HepG2 (cell line): ENCODE results near the gene AEBP1. TPM values are rescaled to one million over a fixed set of nuclear protein-coding genes. Genes with fewer than 3 reads are reported as not detected.

Experiments
- BHLHE40 ChIP-seq: IDR thresholded peaks from 2 replicates; pipeline ENCODE4 v1.6.1; 2011; ENCODE audit warnings: low read length, improper control_type of control experiment
- ERF ChIP-seq: IDR thresholded peaks from 2 replicates; pipeline ENCODE4 v1.6.1; 2018; ENCODE audit warnings: missing biosample characterization, missing genetic modification reagents
- FOXK2 ChIP-seq: fragments of 450-650 bp; IDR thresholded peaks from 2 replicates; pipeline ENCODE4 v1.6.1; 2016
- GABPB1 ChIP-seq: IDR thresholded peaks from 2 replicates; pipeline ENCODE4 v1.6.1; 2016; ENCODE audit warnings: mild to moderate bottlenecking, missing genetic modification reagents, moderate library complexity, missing compliant biosample characterization
- HNF4A ChIP-seq: sonication (generic); formaldehyde crosslinking; IDR thresholded peaks from 2 replicates; pipeline ENCODE4 v1.4.0; 2020; ENCODE audit warnings: missing genetic modification reagents
- JDP2 ChIP-seq: sonication (generic); formaldehyde crosslinking; IDR thresholded peaks from 2 replicates; pipeline ENCODE4 v1.8.1; 2022; ENCODE audit warnings: missing genetic modification reagents, borderline replicate concordance
- KLF12 ChIP-seq: sonication (generic); formaldehyde crosslinking; IDR thresholded peaks from 2 replicates; pipeline ENCODE4 v1.4.0; 2020; ENCODE audit warnings: missing genetic modification reagents, borderline replicate concordance
- LCORL ChIP-seq, 2 experiments: fragments of 450-650 bp in 1 of 2; sonication (generic) in 1 of 2; formaldehyde crosslinking in 1 of 2; IDR thresholded peaks; 2 replicates each; pipeline versions ENCODE4 v1.5.0 to v1.6.1; 2017 to 2020; ENCODE audit warnings: antibody characterized with exemption in 1 of 2, missing genetic modification reagents in 1 of 2
- MBD4 ChIP-seq: IDR thresholded peaks from 2 replicates; pipeline ENCODE4 v1.6.1; 2012; ENCODE audit warnings: low read length, inconsistent platforms, borderline replicate concordance
- PAWR ChIP-seq: sonication (generic); formaldehyde crosslinking; IDR thresholded peaks from 2 replicates; pipeline ENCODE4 v1.4.0; 2020; ENCODE audit warnings: missing genetic modification reagents, mild to moderate bottlenecking, borderline replicate concordance
- POLR2G ChIP-seq: fragments of 200-400 bp; formaldehyde crosslinking; IDR thresholded peaks from 2 replicates; pipeline ENCODE4 v1.6.1; 2018; ENCODE audit warnings: mild to moderate bottlenecking, low read depth, low read length, moderate library complexity
- SAP130 ChIP-seq: IDR thresholded peaks from 2 replicates; pipeline ENCODE4 v1.6.1; 2016; ENCODE audit warnings: low read depth
- SNAI1 ChIP-seq: sonication (generic); formaldehyde crosslinking; IDR thresholded peaks from 2 replicates; pipeline ENCODE4 v1.5.0; 2020; ENCODE audit warnings: mild to moderate bottlenecking, missing genetic modification reagents, borderline replicate concordance
- SP2 ChIP-seq: sonication (generic); formaldehyde crosslinking; IDR thresholded peaks from 2 replicates; pipeline ENCODE4 v1.5.1; 2020; ENCODE audit warnings: mild to moderate bottlenecking, missing genetic modification reagents
- TRIM24 ChIP-seq: sonication (generic); formaldehyde crosslinking; IDR thresholded peaks from 2 replicates; pipeline ENCODE4 v1.8.0; 2022; ENCODE audit warnings: mild to moderate bottlenecking, missing genetic modification reagents
- WIZ ChIP-seq: sonication (generic); formaldehyde crosslinking; IDR thresholded peaks from 2 replicates; pipeline ENCODE4 v1.5.1; 2020; ENCODE audit warnings: mild to moderate bottlenecking, missing genetic modification reagents
- ZNF296 ChIP-seq: sonication (generic); formaldehyde crosslinking; conservative IDR thresholded peaks from 2 replicates; pipeline ENCODE4 v1.5.0; 2020; ENCODE audit warnings: mild to moderate bottlenecking, missing genetic modification reagents
- ZNF331 ChIP-seq: sonication (generic); formaldehyde crosslinking; IDR thresholded peaks from 2 replicates; pipeline ENCODE4 v1.4.0; 2020; ENCODE audit warnings: missing genetic modification reagents
- ZNF343 ChIP-seq: sonication (generic); formaldehyde crosslinking; IDR thresholded peaks from 2 replicates; pipeline ENCODE4 v1.4.0; 2020; ENCODE audit warnings: mild to moderate bottlenecking, missing genetic modification reagents
- ZNF501 ChIP-seq: sonication (generic); formaldehyde crosslinking; IDR thresholded peaks from 2 replicates; pipeline ENCODE4 v1.5.1; 2020; ENCODE audit warnings: mild to moderate bottlenecking, moderate library complexity, missing genetic modification reagents
- ZNF512 ChIP-seq: sonication (generic); formaldehyde crosslinking; IDR thresholded peaks from 2 replicates; pipeline ENCODE4 v1.4.0; 2020; ENCODE audit warnings: mild to moderate bottlenecking, missing genetic modification reagents
- ZNF530 ChIP-seq: sonication (generic); formaldehyde crosslinking; IDR thresholded peaks from 2 replicates; pipeline ENCODE4 v1.5.0; 2020; ENCODE audit warnings: low read depth, mild to moderate bottlenecking, missing genetic modification reagents
- ZNF609 ChIP-seq: sonication (generic); formaldehyde crosslinking; IDR thresholded peaks from 2 replicates; pipeline ENCODE4 v1.4.0; 2020; ENCODE audit warnings: mild to moderate bottlenecking, missing genetic modification reagents, borderline replicate concordance
- polyA plus RNA-seq, 8 experiments: library from polyadenylated mRNA; depleted of rRNA in 3 of 8; stranded (reverse) in 7 of 8; unstranded in 1 of 8; fragments of >200 nt; fragmentation: Illumina TruSeq in 4 of 8; extraction: Trizol in 4 of 8; gene quantifications; 2 replicates each; pipeline versions ENCODE4 v1.2.1 to v1.2.3, GENCODE V29; 2011 to 2016; ENCODE audit warnings: low read depth in 4 of 8, missing spikeins in 1 of 8, mixed read lengths in 1 of 8; ENCODE audit not compliant: insufficient read depth in 1 of 8
- total RNA-seq, 5 experiments: library from RNA; depleted of rRNA; stranded (reverse); fragments of >200 nt; fragmentation: Illumina TruSeq; extraction: Trizol; gene quantifications; 2 replicates each; pipeline ENCODE4 v1.2.3, GENCODE V29; 2016; ENCODE audit warnings: low read depth in 1 of 5

The AEBP1 gene
- total and polyA plus RNA-seq, 2 of the 13 experiments (the other 11 are each of a cell fraction or from before 2014, with no cell fraction given), result 0.22 to 0.55 TPM

GRCh38 chr7:44071726-44072363 lies 32.3 kb upstream of the AEBP1 start (continued):
- TF ChIP-seq ZNF609, result peak; percentile 36; the same call in 1 of the 2 replicates
- no peak for TF ChIP-seq BHLHE40
- no peak for TF ChIP-seq ZNF530
- 0 out of 2 replicates have a peak, but pooled peaks have one; percentile 61 for TF ChIP-seq ZNF343 (CRISPR knock-in tag)
- TF ChIP-seq WIZ (CRISPR knock-in tag), result no peak
- TF ChIP-seq SAP130 (CRISPR knock-in tag), result peak; percentile 76
- no peak for TF ChIP-seq ZNF296
- no peak for TF ChIP-seq GABPB1 (CRISPR knock-in tag)
- TF ChIP-seq POLR2G, result no peak
- TF ChIP-seq MBD4, result no peak
- peak; percentile 88 for TF ChIP-seq HNF4A (CRISPR knock-in tag)
- no peak for TF ChIP-seq FOXK2
- TF ChIP-seq KLF12 (CRISPR knock-in tag), result no peak
- no peak for TF ChIP-seq SNAI1 (CRISPR knock-in tag)
- 0 out of 2 replicates have a peak, but pooled peaks have one; percentile 2 for TF ChIP-seq ZNF331
- TF ChIP-seq ZNF501, result 0 out of 2 replicates have a peak, but pooled peaks have one; percentile 18
- TF ChIP-seq SP2 (CRISPR knock-in tag), result no peak
- no peak for TF ChIP-seq PAWR (CRISPR knock-in tag)
- no peak for TF ChIP-seq ZNF512 (CRISPR knock-in tag)
- no peak for TF ChIP-seq LCORL (IDR thresholded peaks at IDR 0.05)
- TF ChIP-seq LCORL (CRISPR knock-in tag; IDR thresholded peaks at IDR 0.05), result peak; percentile 67
- TF ChIP-seq ERF (CRISPR knock-in tag), result no peak
- TF ChIP-seq JDP2 (CRISPR knock-in tag), result no peak
- TF ChIP-seq TRIM24 (CRISPR knock-in tag), result no peak
